GM19193 (cell line): ENCODE data around the gene P3H2.

Experiments used
- POLR2A ChIP-seq: IDR thresholded peaks from 4 replicates; pipeline ENCODE4 v1.6.1; 2011; ENCODE audit not compliant: insufficient read depth, insufficient read length; ENCODE audit errors: extremely low read depth

The P3H2 gene

DNA sequence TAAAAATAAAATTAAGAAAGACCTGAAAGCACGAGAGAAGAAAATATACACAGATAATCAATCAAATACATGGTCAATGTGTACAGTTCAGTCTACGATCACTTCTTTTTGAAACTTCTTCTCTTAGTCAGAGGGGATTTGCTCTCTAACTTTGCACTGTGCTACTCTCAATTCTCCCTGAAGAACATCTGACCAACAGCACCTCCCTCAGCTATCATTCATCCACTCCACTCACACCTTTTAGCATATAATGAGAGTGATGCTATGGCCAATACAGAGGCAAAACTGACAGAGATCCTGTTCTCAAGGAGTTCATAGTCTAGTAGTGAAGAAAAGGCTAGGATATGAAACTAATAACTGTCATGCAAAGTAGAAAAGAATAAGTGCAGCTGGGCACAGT, 45.9 kb downstream of the P3H2 start:
- TF ChIP-seq POLR2A: no peak

DNA sequence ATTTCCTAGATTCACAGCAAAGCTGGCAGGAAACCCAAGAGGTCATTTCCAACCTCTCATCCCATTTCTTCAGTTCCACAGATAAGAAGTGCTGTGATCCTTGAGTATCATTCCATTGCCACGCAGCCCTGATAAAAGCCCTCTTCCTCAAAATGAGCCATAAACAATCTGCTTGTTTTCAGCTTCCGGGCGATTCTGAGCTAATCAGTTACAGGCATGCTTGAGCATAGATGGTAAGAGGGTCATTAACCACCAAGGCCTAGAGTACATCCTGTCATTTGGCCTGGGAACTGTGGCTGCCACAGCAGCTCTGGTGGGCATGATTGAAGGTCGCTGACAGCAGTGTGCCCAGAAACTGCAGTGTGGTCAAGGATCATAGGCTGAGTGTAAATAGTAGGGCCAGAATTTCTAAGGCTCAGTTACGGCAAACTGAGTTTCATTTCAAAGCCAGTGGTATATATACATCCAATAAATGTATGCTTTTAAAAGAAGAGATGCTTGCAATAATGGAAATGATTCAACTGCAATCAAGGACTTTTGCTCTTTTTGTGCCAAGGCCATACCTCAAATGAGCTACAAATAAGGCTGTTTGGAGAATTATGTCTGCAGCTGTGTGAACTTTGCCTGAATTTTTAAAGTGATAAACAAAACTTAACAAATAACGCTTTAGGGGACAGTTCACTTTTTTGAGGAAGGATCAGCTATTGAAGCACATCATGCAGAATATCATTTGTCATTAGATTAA, 47.3 kb downstream of the P3H2 start:
- TF ChIP-seq POLR2A: no peak

DNA sequence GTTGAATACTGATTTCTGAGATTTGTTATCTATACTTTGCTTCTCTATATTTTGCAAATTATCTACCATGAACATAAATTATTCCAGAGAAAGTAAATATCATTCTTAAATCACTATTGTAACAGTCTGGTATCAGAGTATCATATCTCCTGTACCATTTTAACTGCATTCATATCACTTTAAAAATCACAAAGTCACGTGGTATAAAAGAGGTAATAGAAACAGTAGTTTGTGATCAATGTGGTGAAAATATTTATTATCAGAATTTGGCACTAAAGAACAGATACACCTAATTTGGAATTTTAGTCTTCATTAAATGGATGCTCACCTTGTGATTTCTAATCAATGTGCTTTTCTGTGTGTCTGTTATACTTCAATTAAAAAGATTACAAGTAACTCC, 47.8 kb downstream of the P3H2 start:
- TF ChIP-seq POLR2A: no peak

DNA sequence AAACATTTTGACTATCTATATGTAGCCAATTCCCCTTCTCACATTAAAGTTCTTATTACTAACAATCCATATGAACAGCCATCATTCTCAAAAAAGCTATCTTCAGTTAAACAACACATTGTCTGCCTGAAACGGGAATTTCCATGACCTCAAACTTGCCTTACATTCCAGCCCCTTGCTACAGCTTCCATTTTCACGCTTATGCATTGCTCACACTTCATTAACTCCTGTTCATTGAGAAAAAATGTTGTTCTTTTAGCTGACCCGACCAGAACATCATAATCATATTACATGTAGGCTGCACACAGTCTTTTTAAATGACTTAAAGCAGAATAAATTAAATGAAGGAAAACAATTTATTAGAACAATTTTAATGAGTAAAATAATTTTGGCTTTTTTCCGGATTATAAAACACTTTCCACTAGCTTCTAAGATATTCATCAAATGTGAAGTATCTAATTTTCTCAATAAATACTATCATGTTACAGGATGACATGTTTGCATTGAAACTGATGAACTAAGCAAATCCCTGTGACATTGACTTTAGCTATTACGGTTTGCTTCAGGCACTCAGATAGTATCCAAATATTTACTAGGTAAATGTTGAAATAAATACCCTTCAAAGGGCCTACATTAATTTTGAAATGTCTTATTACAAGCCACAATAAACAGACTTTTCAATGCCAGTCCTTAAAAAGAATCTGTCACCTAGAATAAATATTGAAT, 49.9 kb downstream of the P3H2 start:
- no peak for TF ChIP-seq POLR2A

DNA sequence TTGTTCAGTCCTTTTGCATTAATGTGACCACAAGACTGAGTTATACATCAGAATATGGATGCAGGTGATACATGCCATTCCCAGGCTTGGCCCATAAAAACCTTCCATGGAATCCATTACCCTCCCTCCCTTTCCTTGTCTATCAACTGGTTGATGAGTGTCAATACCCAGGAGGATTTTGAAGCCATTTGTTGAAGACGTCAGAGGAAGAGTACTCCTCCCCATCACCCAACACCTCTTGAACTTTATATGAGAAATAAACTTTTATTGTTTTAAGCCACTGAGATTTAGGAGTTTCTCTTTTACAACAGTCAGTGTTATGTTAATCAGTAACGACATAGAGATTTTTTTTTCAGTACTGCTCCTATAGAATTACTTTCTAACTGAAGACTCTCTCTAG, 55.5 kb downstream of the P3H2 start:
- no peak for TF ChIP-seq POLR2A

DNA sequence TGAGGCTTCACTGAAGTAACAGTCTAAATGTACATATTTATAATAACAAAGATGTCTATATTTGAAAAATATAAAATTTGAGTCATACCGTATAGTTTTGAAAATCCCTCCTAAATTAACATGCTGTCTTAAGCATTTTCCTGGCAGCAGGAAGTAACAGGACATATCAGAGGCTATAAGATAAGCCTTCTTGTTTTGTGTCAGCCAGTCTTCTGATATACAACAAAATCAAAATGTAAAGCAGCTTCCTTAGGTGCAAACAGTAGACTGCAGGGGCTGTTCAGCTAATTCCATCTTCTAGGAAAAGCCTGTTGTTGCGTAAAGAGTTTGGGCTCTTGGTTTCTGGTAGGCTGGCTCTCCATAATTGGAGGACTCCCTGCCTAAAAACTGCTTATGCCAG, 56.0 kb downstream of the P3H2 start:
- TF ChIP-seq POLR2A: no peak

DNA sequence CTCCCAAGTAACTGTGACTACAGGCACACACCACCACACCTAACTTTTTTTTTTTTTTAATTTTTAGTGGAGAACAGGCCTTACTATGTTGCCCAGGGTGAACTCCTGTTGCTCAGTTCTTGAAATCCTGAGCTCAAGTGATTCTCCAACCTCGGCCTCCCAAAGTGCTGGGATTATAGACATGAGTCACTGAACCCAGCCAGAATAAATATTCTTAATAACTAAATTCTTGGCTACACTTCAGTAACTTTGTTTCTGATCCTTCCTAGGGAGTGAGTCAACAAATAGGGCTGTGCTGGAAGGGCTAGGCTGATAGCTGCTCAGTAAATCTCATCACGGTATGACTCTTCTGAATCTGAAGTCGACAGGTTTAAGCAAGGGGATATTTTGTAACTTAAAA, 56.6 kb downstream of the P3H2 start:
- no peak for TF ChIP-seq POLR2A

DNA sequence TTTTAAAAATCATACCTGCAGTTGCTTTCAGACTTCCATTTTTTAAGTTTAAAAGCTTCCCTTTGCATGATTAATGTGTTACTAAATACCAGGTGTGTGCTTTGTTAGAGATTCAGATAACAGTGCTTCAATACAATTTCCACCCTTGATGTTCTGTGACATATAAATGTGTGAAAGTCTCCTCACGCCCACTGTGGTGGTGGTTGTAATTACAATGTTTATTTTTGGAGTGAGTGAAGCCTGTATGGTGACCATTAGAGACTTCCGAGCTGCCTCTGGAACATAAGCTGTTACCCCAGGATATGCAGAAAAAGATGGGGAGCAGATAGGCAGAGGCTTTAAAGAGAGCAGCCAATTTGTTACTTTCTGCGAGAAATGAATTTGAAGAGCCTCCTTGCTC, 57.2 kb downstream of the P3H2 start:
- TF ChIP-seq POLR2A: no peak

DNA sequence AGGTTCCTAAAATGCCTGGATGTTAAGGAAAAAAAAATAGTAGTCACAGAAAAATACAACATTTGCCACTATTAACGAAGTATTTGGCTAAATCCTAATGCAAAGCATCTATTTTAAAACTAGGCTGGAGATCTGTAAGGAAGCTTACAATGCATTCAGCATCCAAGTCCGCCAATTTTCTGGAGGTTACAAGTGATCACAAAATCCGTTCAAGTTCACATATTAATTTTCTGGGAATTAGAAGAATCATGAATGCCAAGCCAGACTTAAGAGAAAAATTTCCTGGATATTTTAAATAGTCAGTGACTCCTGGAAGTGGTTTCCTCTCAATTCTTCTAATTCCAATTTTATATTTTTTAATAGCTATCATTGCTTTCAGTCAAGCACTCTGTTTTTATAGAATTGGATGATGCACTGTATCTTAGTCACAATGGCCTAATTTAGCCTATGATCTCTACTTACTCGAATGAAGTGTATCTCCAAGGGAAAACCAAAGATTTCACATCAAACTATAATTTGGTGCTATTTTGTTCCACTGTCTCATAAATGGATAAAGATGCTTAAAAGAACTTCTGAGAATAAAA, 60.4 kb downstream of the P3H2 start:
- no peak for TF ChIP-seq POLR2A

DNA sequence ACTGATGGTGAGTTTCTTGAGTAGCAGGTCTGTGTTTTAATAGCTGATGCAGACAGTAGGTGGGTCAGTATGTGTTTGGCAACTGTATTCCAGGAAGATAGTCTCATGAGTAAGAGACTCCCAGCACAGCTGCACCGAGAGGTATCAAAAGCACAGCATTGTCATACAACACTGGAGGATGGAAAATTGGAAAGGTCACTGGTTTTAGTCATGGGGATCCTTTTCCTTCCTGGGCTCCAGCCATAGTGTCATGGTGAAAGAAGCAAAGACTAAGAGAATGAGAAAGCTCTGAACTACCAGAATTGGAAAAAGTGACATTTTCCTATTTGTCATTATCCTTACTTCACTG, 61.5 kb downstream of the P3H2 start:
- TF ChIP-seq POLR2A: no peak

DNA sequence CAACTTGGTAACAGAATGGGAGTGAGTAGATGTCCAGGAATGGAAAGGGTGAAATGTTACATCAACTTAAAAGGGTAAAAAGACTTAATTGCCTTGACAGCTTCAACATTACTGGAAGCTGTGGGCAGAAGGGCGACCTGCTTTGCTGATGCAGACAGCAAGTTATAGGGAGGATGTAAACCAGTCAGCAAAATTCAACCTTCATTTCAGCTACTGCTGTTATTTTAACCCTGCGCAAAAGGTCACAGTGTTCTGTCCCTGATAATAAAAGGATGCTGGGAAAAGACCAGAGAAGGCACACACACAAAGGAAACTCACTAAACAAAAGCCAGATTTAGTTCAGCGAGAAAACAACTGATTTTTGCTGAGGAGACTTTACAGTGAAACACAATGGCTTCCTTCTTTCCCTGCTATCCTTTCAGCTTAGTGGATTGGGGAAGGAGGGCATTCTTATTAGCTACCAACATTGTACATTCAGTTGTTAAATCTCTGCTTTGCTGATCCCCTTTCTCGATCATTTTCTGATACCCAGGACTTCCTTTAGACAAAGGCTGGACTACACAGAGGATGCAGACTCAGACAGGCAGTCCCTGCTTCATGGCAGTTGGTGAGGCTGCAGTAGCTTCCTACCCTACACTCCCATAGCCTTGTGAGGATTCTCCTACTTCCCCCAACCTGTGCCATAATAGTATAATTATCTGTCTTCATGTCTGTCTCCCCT, 62.0 kb downstream of the P3H2 start:
- TF ChIP-seq POLR2A: no peak

DNA sequence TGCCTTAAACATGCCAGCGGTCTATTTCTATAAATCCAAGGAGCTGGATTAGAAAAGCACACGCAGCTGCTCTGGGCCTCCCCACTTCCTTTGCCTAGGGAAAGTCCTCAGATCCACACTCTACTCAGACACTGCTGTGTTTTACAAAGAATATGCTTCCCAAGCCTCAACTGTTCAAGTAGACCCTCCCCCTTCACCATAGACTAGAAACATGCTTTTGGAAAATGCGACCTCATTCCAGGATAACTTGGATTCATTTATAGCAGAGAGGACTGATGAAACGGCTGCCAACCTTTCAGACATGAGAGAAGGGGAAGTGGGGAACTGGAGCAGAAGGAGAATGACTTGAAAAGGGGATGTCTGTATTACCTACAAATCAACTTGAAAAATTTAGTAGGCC, 64.0 kb downstream of the P3H2 start:
- no peak for TF ChIP-seq POLR2A

DNA sequence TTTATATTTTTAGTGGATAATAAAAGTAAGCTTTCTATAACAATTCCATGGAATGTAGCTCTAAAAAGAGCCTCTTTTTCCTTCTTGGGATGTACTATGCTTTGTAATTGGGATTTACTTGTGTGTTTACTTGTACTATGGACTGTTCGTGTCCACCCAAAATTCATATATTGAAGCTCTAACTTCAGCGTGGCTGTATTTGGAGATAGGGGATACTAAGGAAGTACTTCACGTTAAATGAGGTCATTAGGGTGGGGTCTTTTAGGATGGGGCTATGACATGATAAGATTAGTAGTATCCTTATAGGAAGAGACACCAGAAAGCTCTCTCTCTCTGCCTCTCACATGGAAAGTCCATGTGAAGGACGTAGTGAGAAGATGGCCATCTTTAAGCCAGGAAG, 64.9 kb downstream of the P3H2 start:
- no peak for TF ChIP-seq POLR2A

DNA sequence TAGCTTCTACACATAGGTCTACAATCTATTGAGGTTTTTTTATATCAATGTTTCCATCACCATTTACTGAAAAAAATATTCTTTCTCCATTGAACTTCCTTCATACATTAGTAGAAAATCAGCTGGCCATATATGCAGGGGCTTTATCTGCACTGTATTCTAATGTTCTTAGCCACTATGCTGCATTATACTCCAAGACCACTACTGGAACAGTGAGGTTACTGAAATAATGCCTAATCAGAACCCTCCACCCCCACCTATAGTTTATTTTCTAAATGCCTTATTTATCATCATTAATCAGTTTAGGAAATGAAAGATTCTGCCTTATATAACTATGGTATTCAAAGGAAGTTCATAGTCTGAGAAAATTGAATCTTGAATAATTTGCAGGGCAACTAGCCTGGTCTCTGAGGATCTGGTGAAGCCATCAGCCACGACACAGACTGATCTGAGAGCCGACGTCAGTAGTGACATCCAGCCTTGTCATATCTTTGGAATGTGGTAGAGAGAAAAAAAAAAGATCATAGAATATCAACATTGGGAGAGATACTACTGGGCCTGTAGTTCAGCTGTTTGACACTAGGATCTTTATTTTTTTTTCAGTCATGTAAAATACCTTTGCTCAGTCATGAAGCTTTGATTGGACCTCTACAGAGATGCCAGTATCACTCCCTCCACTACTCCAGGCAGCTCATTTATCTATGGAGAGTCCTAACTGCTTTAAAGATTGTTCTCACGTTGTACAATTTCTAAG, 66.6 kb downstream of the P3H2 start:
- TF ChIP-seq POLR2A: no peak

DNA sequence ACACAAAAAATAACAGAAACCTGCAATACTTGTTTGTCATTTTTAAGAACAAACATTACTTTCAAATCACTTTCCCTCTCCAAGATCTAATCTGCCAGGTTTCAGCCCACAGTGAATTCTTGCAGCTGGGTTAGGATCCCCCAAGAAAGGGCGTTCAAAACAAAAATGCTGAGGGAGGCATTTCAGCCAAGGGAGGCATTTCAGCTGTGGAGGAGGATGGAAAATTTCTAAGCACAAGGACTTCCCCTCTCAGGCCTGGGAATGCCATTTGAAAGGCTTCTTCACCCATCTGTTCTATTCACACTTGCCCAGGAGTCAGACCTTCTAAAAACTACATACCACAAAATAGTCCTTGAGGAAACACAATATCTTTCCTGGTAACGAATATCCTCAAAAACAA, 69.1 kb downstream of the P3H2 start:
- no peak for TF ChIP-seq POLR2A
